Activated CD8-positive, alpha-beta T cell treated with anti-CD3 and anti-CD28 coated beads for 36 hours (primary cell): ENCODE measurements around the gene GNAT1. TPM values are rescaled to one million over a fixed set of nuclear protein-coding genes. Genes with fewer than 3 reads are reported as not detected.

Source experiments
- ATAC-seq: fragments of 200-7000 bp; cut with Tn5 transposase; one replicate; pipeline ENCODE4 v1.10.0; 2021; ENCODE audit warnings: mild to moderate bottlenecking, moderate library complexity
- CTCF ChIA-PET: fragments of 350-600 bp; sonication (Branson Sonifier 250); formaldehyde crosslinking; loops from one replicate; lab custom pipeline; 2021; ENCODE audit warnings: antibody characterized with exemption; lab: Charles Lee
- POLR2A ChIA-PET: fragments of 350-600 bp; sonication (Branson Sonifier 250); formaldehyde crosslinking; loops from one replicate; lab custom pipeline; 2021; ENCODE audit warnings: antibody characterized with exemption; lab: Charles Lee
- DNase-seq: peaks from one replicate; pipeline ENCODE4 v3.0.0-alpha.2; 2020
- H3K27ac Mint-ChIP-seq: one replicate; pipeline ENCODE4 v1.8.0; 2021; ENCODE audit warnings: mild to moderate bottlenecking, mixed read lengths
- H3K27me3 Mint-ChIP-seq: one replicate; pipeline ENCODE4 v1.8.0; 2021; ENCODE audit warnings: mixed read lengths
- H3K36me3 Mint-ChIP-seq: one replicate; pipeline ENCODE4 v1.8.0; 2021; ENCODE audit warnings: low read depth, mixed read lengths
- H3K4me1 Mint-ChIP-seq: one replicate; pipeline ENCODE4 v1.8.0; 2021; ENCODE audit warnings: low read depth, mixed read lengths
- H3K4me3 Mint-ChIP-seq: one replicate; pipeline ENCODE4 v1.8.0; 2021; ENCODE audit warnings: mild to moderate bottlenecking, moderate library complexity, mixed read lengths
- H3K9me3 Mint-ChIP-seq: one replicate; pipeline ENCODE4 v1.8.0; 2021; ENCODE audit warnings: mixed read lengths
- intact Hi-C: fragments of 100-400 bp; cut with micrococcal nuclease; formaldehyde crosslinking; loops from one replicate; pipeline ENCODE4 v1.10.0; 2022
- total RNA-seq, 2 experiments: library from RNA; stranded (reverse); gene quantifications; one replicate each; pipeline ENCODE4 v1.2.3, GENCODE V29; 2021
- TF ChIP-seq, protein P1 (sequence below): fragments of 200-600 bp; IDR thresholded peaks from one replicate; pipeline ENCODE4 v1.8.0; 2022; ENCODE audit warnings: antibody characterized with exemption, mild to moderate bottlenecking

Gene GNAT1
- total RNA-seq, 2 experiments from 2014 or later, result 0.11 to 0.23 TPM

DNA sequence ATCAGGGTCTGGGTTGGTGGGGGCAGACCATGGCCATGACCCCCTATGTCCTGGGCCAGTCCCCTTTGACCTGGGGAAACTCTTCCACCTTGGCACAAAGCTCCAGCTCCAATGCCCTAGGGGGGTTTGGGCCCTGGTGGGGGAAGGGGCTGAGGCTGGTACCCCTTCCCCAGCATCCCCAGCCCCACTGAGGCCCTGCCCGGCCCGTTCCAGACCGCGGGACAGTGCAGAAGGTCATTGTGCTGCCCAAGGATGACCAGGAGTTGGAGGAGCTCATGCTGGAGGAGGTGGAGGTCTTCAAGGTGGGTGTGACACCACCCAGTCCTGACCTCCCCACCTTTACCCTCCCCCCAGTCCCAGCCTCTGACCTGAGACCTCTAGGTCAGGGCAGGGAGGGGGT lies 6.2 kb upstream of the GNAT1 start:
- ATAC-seq (no peak), DNase-seq (no peak)
- no peaks in the 10 kb centered on the region for H3K27me3 Mint-ChIP-seq
- CTCF ChIA-PET, result interaction anchor here (1.0 to 2.6 kb wide), 2 partner anchors 10 to 64 kb away, joined by 3 to 9 read pairs; no protein-coding TSS in a partner anchor
- H3K4me1 Mint-ChIP-seq, result no peaks in the 10 kb centered on the region
- H3K36me3 Mint-ChIP-seq, result no peaks in the 10 kb centered on the region
- no peak overlapping the region for H3K27ac Mint-ChIP-seq
- intact Hi-C loops, result no loop called here
- no peaks in the 10 kb centered on the region for H3K9me3 Mint-ChIP-seq
- POLR2A ChIA-PET, result interaction anchor here (0.5 to 1.6 kb wide), 2 partner anchors 62 to 1130 kb away, joined by 3 to 4 read pairs; no protein-coding TSS in a partner anchor
- TF ChIP-seq, protein P1, sequence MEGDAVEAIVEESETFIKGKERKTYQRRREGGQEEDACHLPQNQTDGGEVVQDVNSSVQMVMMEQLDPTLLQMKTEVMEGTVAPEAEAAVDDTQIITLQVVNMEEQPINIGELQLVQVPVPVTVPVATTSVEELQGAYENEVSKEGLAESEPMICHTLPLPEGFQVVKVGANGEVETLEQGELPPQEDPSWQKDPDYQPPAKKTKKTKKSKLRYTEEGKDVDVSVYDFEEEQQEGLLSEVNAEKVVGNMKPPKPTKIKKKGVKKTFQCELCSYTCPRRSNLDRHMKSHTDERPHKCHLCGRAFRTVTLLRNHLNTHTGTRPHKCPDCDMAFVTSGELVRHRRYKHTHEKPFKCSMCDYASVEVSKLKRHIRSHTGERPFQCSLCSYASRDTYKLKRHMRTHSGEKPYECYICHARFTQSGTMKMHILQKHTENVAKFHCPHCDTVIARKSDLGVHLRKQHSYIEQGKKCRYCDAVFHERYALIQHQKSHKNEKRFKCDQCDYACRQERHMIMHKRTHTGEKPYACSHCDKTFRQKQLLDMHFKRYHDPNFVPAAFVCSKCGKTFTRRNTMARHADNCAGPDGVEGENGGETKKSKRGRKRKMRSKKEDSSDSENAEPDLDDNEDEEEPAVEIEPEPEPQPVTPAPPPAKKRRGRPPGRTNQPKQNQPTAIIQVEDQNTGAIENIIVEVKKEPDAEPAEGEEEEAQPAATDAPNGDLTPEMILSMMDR, result no peak
- no peak overlapping the region for H3K4me3 Mint-ChIP-seq

DNA sequence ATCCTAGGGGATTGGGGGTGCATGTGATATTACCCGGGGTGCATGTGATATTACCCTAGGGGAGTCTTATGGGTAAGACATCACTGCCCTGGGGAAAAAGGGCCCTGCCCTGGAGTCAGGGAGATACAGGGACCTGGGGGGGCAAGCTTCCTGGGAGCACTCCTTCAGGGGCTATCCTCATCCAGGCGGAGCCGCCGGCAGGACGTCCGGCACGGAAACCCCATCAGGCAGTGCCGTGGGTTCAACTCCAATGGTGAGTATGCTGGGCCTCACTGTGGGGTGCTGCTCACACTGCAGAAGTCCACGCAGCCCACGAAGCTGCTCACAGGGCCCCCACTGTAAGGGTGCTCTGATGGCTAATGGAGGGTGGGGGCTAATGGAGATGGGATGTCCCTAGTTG lies 5.3 kb upstream of the GNAT1 start:
- ChIA-PET POLR2A (no interaction called here), CTCF (no interaction called here)
- intact Hi-C loops, result no loop called here
- Mint-ChIP-seq H3K27ac (no peak overlapping the region), H3K9me3 (no peaks in the 10 kb centered on the region), H3K36me3 (no peaks in the 10 kb centered on the region), H3K4me1 (no peaks in the 10 kb centered on the region), H3K4me3 (no peak overlapping the region), H3K27me3 (no peaks in the 10 kb centered on the region)
- TF ChIP-seq, protein P1, result no peak
- no peak for DNase-seq
- ATAC-seq, result no peak

DNA sequence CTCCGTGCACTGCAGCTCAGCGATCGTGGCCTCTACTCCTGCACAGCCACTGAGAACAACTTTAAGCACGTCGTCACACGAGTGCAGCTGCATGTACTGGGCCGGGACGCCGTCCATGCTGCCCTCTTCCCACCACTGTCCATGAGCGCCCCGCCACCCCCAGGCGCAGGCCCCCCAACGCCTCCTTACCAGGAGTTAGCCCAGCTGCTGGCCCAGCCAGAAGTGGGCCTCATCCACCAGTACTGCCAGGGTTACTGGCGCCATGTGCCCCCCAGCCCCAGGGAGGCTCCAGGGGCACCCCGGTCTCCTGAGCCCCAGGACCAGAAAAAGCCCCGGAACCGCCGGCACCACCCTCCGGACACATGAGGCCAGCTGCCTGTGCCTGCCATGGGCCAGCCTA lies 3.7 kb upstream of the GNAT1 start:
- ChIA-PET CTCF (interaction anchor here (1.3 to 3.3 kb wide), 2 partner anchors 34 to 66 kb away, joined by 3 to 10 read pairs; no protein-coding TSS in a partner anchor), POLR2A (interaction anchor here (0.6 kb wide), 2 partner anchors 59 to 85 kb away, joined by 3 read pairs; no protein-coding TSS in a partner anchor)
- Mint-ChIP-seq H3K36me3 (no peaks in the 10 kb centered on the region), H3K27ac (no peak overlapping the region), H3K4me3 (no peak overlapping the region), H3K4me1 (peaks cover 2% of the 10 kb centered on the region), H3K9me3 (no peaks in the 10 kb centered on the region), H3K27me3 (peaks cover 2% of the 10 kb centered on the region)
- intact Hi-C loops, result no loop called here
- TF ChIP-seq, protein P1, result no peak
- ATAC-seq, result no peak
- DNase-seq, result no peak

DNA sequence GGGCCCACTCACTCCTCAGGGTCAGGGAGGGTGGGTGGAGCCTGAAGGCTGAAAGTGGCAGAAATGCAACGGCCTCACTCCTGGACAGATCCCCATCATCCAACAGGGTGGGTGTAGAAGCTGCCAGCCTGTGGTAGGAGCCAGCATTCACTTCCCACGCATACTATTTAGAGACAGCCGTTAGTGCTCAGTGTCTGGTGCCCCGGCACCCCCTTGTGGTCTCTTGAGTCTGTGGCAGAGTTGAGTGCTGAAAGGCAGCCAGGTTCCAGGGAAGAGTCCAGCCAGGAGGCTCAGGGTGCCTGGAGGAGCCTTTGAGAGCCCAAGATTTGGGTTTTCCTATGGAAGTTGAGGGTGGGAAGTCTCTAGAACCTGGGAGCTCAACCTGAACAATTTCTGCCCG lies 2.1 kb upstream of the GNAT1 start:
- POLR2A ChIA-PET, result interaction anchor here (0.6 kb wide), 1 partner anchor 33 kb away, joined by 3 read pairs; no protein-coding TSS in a partner anchor
- no peaks in the 10 kb centered on the region for H3K36me3 Mint-ChIP-seq
- no peak overlapping the region for H3K4me3 Mint-ChIP-seq
- no peaks in the 10 kb centered on the region for H3K9me3 Mint-ChIP-seq
- H3K4me1 Mint-ChIP-seq, result peaks cover 7% of the 10 kb centered on the region
- DNase-seq (peak; percentile 76), ATAC-seq (peak; percentile 68)
- intact Hi-C loops, result loop anchor here (1.0 kb wide), 1 partner anchor 68 kb away; no protein-coding TSS in a partner anchor
- CTCF ChIA-PET, result interaction anchor here (0.9 to 4.5 kb wide), 9 partner anchors 10 to 78 kb away, joined by 3 to 17 read pairs (median 5); no protein-coding TSS in a partner anchor
- TF ChIP-seq, protein P1, result peak; percentile 45
- peaks cover 11% of the 10 kb centered on the region for H3K27me3 Mint-ChIP-seq
- H3K27ac Mint-ChIP-seq, result no peak overlapping the region

DNA sequence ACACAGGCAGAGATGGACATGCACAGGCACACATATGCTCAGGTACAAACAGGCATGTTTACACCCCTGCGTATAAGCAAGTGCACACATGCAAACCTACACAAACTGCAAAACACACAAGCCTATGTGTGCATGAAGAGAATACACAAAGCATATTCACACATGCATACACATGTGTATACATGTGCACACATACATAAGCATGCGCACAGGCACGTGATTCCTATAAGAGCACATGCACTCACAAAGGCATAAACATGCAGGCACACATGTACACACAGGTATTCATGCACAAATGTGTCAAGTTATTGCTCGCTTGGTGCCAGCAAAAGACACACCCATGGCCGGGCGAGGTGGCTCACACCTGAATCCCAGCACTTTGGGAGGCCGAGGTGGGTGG lies 1.4 kb upstream of the GNAT1 start:
- peaks cover 13% of the 10 kb centered on the region for H3K27me3 Mint-ChIP-seq
- TF ChIP-seq, protein P1, result no peak
- no peak overlapping the region for H3K27ac Mint-ChIP-seq
- DNase-seq, result no peak
- peaks cover 11% of the 10 kb centered on the region for H3K4me1 Mint-ChIP-seq
- POLR2A ChIA-PET, result interaction anchor here (0.6 kb wide), 1 partner anchor 34 kb away, joined by 3 read pairs; no protein-coding TSS in a partner anchor
- no peak for ATAC-seq
- intact Hi-C loops, result loop anchor here (1.0 kb wide), 1 partner anchor 69 kb away; no protein-coding TSS in a partner anchor
- CTCF ChIA-PET, result interaction anchor here (0.9 to 7.0 kb wide), 11 partner anchors 11 to 77 kb away, joined by 3 to 204 read pairs (median 6); no protein-coding TSS in a partner anchor
- no peak overlapping the region for H3K4me3 Mint-ChIP-seq
- H3K9me3 Mint-ChIP-seq, result no peaks in the 10 kb centered on the region
- no peaks in the 10 kb centered on the region for H3K36me3 Mint-ChIP-seq
